Testis (tissue), 3 donors: ENCODE measurements around the gene PHF19. TPM values are rescaled to one million over a fixed set of nuclear protein-coding genes. Genes with fewer than 3 reads are reported as not detected.

Experiments used
- DNase-seq: peaks from one replicate; pipeline ENCODE4 v3.0.0-alpha.2; 2019
- H3K27ac ChIP-seq, 2 donors: fragments of 200-600 bp; sonication (generic); one replicate each; pipeline ENCODE4 v1.5.1; 2019
- H3K27me3 ChIP-seq: fragments of 200-600 bp; sonication (generic); one replicate; pipeline ENCODE4 v1.5.1; 2019
- H3K36me3 ChIP-seq: fragments of 200-600 bp; sonication (generic); one replicate; pipeline ENCODE4 v1.5.1; 2017; ENCODE audit warnings: low read depth; ENCODE audit errors: missing control alignments
- H3K4me1 ChIP-seq: fragments of 200-600 bp; sonication (generic); one replicate; pipeline ENCODE4 v1.5.1; 2019
- H3K4me3 ChIP-seq, 2 donors: fragments of 200-600 bp; sonication (generic); one replicate each; pipeline ENCODE4 v1.5.1; 2017 to 2019
- H3K9me3 ChIP-seq: fragments of 200-600 bp; sonication (generic); one replicate; pipeline ENCODE4 v1.5.1; 2017
- POLR2A ChIP-seq: fragments of 450-650 bp; IDR thresholded peaks from one replicate; pipeline ENCODE4 v1.6.1; 2017; ENCODE audit warnings: antibody characterized with exemption, mild to moderate bottlenecking, moderate library complexity
- WGBS, 2 donors: methylation state at CpG; one replicate each; pipeline ENCODE4 v1.1.5; 2018; 5-methylcytosine and 5-hydroxymethylcytosine counted together
- intact Hi-C: fragments of 100-400 bp; cut with DNase I; formaldehyde crosslinking; loops from one replicate; pipeline ENCODE4 v1.15.1; 2023; ENCODE audit warnings: low total_unique reads
- polyA plus RNA-seq: library from polyadenylated mRNA; stranded (reverse); fragments of 350-450 nt; fragmentation: Illumina TruSeq; extraction: RNeasy Lipid Tissue Mini Kit (QIAGEN cat#74804); gene quantifications from one replicate; pipeline ENCODE4 v1.2.3, GENCODE V29; 2014; ENCODE audit warnings: low read depth, low replicate concordance; ENCODE audit not compliant: insufficient read depth
- total RNA-seq, 2 donors: library from RNA; depleted of rRNA; stranded (reverse); fragments of >200 nt; gene quantifications; one replicate each; pipeline ENCODE4 v1.2.3, GENCODE V29; 2016
- TF ChIP-seq, protein P1 (sequence below), 3 experiments: fragments of 450-650 bp in 2 of 3; fragments of 200-600 bp in 1 of 3; sonication (generic) in 1 of 3; IDR thresholded peaks; one replicate each; pipeline ENCODE4 v1.5.1; 2016 to 2019; ENCODE audit warnings: antibody characterized with exemption in 3 of 3, mild to moderate bottlenecking in 2 of 3, moderate library complexity in 1 of 3

PHF19 gene
- total and polyA plus RNA-seq, 3 donors from 2014 or later: 28.5 to 41.7 (median 40.3) TPM

DNA sequence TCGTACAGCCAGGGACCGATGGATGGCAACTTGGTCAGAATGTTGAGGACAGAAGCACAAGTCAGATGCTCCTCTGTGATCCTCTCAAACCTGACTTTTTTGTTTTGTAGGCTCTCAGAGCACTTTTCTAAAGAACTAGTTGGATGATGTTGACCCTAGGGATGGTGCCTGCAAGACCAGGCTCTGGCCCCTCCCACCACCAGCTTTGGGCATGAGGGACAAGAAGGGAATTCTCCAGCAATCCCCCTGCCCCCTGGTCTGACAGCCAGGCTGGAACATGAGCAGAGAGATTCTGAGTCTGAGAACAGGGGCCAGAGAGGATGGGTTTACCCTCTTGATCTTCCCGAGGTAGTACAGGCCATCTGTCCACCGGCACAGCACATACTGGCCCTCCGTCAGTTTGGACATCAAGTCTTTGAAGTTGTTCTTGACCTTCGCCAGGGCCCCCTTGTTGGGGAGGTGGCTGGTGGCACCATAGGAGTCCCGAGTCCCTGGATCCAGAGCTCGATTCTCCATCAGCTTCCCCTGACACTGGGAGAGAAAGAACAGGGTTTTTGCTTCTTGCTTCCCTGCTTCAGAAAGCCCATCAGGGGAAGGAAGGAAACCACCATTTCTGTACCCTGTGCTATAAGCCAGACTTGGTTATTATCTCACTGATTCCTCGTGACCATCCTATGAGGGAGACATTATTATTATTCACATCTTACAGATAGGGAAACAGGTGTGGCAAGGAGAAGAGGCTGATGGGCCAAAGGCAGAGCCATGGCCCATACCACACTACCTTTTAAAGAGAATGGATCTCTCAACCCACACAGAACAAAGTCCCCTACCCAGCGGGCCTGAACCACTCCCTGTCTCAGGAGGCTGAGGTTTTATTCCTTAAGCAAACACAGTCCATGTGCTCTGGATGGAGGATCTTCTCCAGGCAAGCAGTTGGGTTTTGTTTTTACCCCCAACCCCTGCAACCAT is 2.5 kb downstream of the PHF19 start:
- Histone ChIP-seq H3K4me1 (peaks cover 4% of the 10 kb centered on the region), H3K9me3 (no peaks in the 10 kb centered on the region), H3K27ac (no peak overlapping the region), H3K4me3 (no peak overlapping the region), H3K27me3 (no peaks in the 10 kb centered on the region), H3K36me3 (no peaks in the 10 kb centered on the region)
- intact Hi-C loops: loop anchor here (5.0 kb wide), 1 partner anchor 53 kb away; the partner anchor contains the start of gene TRAF1
- TF ChIP-seq POLR2A: no peak
- TF ChIP-seq, protein P1, sequence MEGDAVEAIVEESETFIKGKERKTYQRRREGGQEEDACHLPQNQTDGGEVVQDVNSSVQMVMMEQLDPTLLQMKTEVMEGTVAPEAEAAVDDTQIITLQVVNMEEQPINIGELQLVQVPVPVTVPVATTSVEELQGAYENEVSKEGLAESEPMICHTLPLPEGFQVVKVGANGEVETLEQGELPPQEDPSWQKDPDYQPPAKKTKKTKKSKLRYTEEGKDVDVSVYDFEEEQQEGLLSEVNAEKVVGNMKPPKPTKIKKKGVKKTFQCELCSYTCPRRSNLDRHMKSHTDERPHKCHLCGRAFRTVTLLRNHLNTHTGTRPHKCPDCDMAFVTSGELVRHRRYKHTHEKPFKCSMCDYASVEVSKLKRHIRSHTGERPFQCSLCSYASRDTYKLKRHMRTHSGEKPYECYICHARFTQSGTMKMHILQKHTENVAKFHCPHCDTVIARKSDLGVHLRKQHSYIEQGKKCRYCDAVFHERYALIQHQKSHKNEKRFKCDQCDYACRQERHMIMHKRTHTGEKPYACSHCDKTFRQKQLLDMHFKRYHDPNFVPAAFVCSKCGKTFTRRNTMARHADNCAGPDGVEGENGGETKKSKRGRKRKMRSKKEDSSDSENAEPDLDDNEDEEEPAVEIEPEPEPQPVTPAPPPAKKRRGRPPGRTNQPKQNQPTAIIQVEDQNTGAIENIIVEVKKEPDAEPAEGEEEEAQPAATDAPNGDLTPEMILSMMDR (IDR thresholded peaks at IDR 0.05): no peak
- WGBS, 2 donors: 86 to 91% methylated on average over 8 to 10 of the region's 10 CpGs
- DNase-seq: no peak

DNA sequence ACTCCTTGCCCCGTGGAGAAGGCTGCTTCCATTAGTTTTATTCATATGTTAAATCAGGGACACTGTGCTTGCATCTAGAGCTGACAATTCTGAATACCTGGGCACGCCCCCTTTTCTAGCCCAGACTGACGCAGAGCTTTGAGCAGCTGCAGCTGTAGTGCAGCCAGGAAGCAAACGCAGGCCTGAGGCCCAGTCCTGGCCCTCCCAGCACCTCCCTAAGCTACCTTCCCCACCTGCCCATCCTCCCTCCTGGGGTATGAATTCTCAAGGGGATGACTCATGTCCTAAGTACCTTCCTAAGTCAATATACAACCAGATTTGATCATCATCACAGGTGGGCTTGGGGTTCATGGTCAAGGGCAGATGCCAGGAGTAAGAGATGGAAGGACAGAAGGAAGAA is 3.5 kb downstream of the PHF19 start:
- Histone ChIP-seq H3K4me1 (peaks cover 5% of the 10 kb centered on the region), H3K4me3 (no peak overlapping the region), H3K27me3 (no peaks in the 10 kb centered on the region), H3K27ac (no peak overlapping the region), H3K9me3 (no peaks in the 10 kb centered on the region), H3K36me3 (no peaks in the 10 kb centered on the region)
- DNase-seq: no peak
- WGBS, 2 donors: 82 to 83% methylated on average over 4 of the region's 4 CpGs
- intact Hi-C loops: no loop called here
- TF ChIP-seq POLR2A: no peak
- TF ChIP-seq, protein P1 (IDR thresholded peaks at IDR 0.05): no peak

DNA sequence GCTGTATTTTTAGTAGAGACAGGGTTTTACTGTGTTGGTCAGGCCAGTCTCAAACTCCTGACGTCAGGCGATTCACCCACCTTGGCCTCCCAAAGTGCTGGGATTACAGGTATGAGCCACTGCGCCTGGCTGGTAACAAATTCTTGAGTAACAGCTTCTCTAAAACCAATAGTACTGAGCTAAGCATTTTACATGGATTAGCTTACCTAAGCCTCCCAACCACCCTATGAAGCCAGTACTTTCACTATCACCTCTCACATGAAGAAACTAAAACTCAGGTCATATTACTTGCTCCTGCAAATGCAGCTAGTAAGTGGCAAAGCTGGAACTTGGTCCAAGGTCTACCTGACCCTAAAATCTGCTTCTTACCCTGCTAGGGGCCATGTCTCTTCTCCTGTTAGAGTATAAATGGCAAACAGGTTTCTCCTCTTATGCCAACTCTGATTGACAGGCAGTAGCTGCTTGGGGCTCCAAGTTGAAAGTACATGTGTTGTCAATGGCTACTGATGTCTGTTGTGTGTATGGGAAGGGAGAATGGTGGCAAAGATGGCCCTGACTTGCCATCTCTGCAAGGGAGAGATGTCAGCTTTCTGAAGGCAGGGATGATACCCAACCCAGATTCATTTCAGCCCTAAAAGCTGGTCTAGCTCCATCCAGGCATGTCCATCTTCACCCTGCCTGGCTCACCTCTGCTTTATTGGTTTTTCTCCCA is 4.0 kb downstream of the PHF19 start:
- 92 to 96% methylated on average over 3 of the region's 3 CpGs for WGBS, 2 donors
- peaks cover 7% of the 10 kb centered on the region for H3K4me1 ChIP-seq
- no peak for DNase-seq
- no peaks in the 10 kb centered on the region for H3K27me3 ChIP-seq
- no peak overlapping the region for H3K27ac ChIP-seq
- H3K9me3 ChIP-seq: no peaks in the 10 kb centered on the region
- intact Hi-C loops: no loop called here
- H3K4me3 ChIP-seq: no peak overlapping the region
- TF ChIP-seq, protein P1 (IDR thresholded peaks at IDR 0.05): no peak
- TF ChIP-seq POLR2A: no peak
- H3K36me3 ChIP-seq: no peaks in the 10 kb centered on the region

DNA sequence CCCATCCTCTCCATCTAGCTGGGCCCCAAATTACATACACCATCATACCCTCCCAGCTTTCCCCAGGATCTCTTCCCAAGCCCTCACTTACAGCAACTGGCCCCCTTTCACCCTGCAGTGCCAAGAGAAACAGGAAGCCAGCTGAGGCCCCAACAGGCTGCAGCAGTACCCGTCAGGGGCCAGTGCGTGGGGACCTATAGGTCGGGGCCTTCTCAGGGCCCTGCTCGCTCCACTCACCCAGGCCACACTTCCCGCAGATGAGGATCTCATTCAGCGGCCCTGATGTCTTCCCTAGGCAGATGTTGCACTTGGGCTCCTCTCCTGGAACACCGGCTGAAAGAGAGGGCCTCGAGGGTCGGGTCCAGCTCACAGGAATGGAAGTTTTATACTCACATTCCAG is 6.8 kb downstream of the PHF19 start:
- Histone ChIP-seq H3K4me1 (peaks cover 12% of the 10 kb centered on the region), H3K4me3 (no peak overlapping the region), H3K36me3 (no peaks in the 10 kb centered on the region), H3K9me3 (no peaks in the 10 kb centered on the region), H3K27me3 (no peaks in the 10 kb centered on the region), H3K27ac (no peak overlapping the region)
- intact Hi-C loops: no loop called here
- WGBS, 2 donors: 89% methylated on average over 9 of the region's 9 CpGs; no CpG with 5 or more reads in 1 of the 2 donors
- TF ChIP-seq, protein P1 (IDR thresholded peaks at IDR 0.05): no peak
- TF ChIP-seq POLR2A: no peak
- no peak for DNase-seq
